GM12878 (cell line): ENCODE measurements around the gene RANBP9. TPM values are rescaled to one million over a fixed set of nuclear protein-coding genes. Genes with fewer than 3 reads are reported as not detected.

Source experiments
- BRCA1 ChIP-seq: IDR thresholded peaks from 2 replicates; pipeline ENCODE4 v1.6.1; 2011; ENCODE audit warnings: low read depth, low read length, improper control_type of control experiment
- CREM ChIP-seq: IDR thresholded peaks from 2 replicates; pipeline ENCODE4 v1.6.1; 2014; ENCODE audit warnings: antibody characterized with exemption, low read depth
- EZH2 ChIP-seq: IDR thresholded peaks from 2 replicates; pipeline ENCODE4 v1.6.1; 2012; ENCODE audit warnings: low read depth, mild to moderate bottlenecking, control low read depth, inconsistent platforms, low read length, borderline replicate concordance; ENCODE audit not compliant: control insufficient read depth
- MEF2A ChIP-seq: IDR thresholded peaks from 2 replicates; pipeline ENCODE4 v1.6.1; 2011; ENCODE audit warnings: low read depth, mild to moderate bottlenecking, low read length, moderate library complexity; ENCODE audit not compliant: insufficient read depth
- NR2F1 ChIP-seq: fragments of 450-650 bp; conservative IDR thresholded peaks from 2 replicates; pipeline ENCODE4 v1.6.1; 2017; ENCODE audit warnings: mild to moderate bottlenecking
- PAX8 ChIP-seq: fragments of 450-650 bp; IDR thresholded peaks from 2 replicates; pipeline ENCODE4 v1.6.1; 2017; ENCODE audit warnings: mild to moderate bottlenecking, moderate library complexity
- RAD51 ChIP-seq: fragments of 450-650 bp; IDR thresholded peaks from 2 replicates; pipeline ENCODE4 v1.6.1; 2016; ENCODE audit warnings: moderate library complexity, mild to moderate bottlenecking, inconsistent platforms
- SIN3A ChIP-seq: IDR thresholded peaks from 2 replicates; pipeline ENCODE4 v1.6.1; 2012; ENCODE audit warnings: low read depth, low read length, improper control_type of control experiment
- SREBF2 ChIP-seq: IDR thresholded peaks from 2 replicates; pipeline ENCODE4 v1.6.1; 2012; ENCODE audit warnings: mild to moderate bottlenecking, low read length
- TCF12 ChIP-seq: IDR thresholded peaks from 2 replicates; pipeline ENCODE4 v1.6.1; 2011; ENCODE audit warnings: low read depth, mild to moderate bottlenecking, low read length
- TCF3 ChIP-seq: IDR thresholded peaks from 2 replicates; pipeline ENCODE4 v1.6.1; 2012; ENCODE audit warnings: low read depth, mild to moderate bottlenecking, low read length, borderline replicate concordance; ENCODE audit not compliant: insufficient read depth
- ZNF592 ChIP-seq: fragments of 450-650 bp; IDR thresholded peaks from 2 replicates; pipeline ENCODE4 v1.6.1; 2017; ENCODE audit warnings: mild to moderate bottlenecking, moderate library complexity
- polyA plus RNA-seq, 11 experiments: library from polyadenylated mRNA; depleted of rRNA in 4 of 11; unstranded in 6 of 11; stranded (reverse) in 5 of 11; fragments of >200 nt; fragmentation: Nextera tagmentation in 4 of 11; fragmentation: Illumina TruSeq in 1 of 11; extraction: Ambion mirVana in 4 of 11; extraction: Trizol in 1 of 11; gene quantifications; 1 replicate in 1 of 11; 2 replicates in 10 of 11; pipeline versions ENCODE4 v1.2.1 to v1.2.3, GENCODE V29; 2011 to 2016; ENCODE audit warnings: inconsistent platforms in 2 of 11, missing spikeins in 2 of 11, low read depth in 1 of 11
- total RNA-seq, 4 experiments: library from RNA; depleted of rRNA in 3 of 4; stranded (reverse); fragments of >200 nt in 3 of 4; fragmentation: Illumina TruSeq in 1 of 4; extraction: Trizol in 1 of 4; gene quantifications; 2 replicates each; pipeline versions ENCODE4 v1.2.1 to v1.2.3, GENCODE V29; 2013 to 2021
- TF ChIP-seq, protein P1 (sequence below), 3 experiments: IDR thresholded peaks in 2 of 3; conservative IDR thresholded peaks in 1 of 3; 2 replicates each; pipeline ENCODE4 v1.5.1; 2011; ENCODE audit warnings: low read depth in 3 of 3, low read length in 3 of 3, mild to moderate bottlenecking in 3 of 3, control low read depth in 2 of 3, moderate library complexity in 2 of 3, inconsistent platforms in 1 of 3, mixed read lengths in 1 of 3; ENCODE audit not compliant: control insufficient read depth in 2 of 3, insufficient read depth in 1 of 3; ENCODE audit errors: extremely low read depth in 1 of 3
- TF ChIP-seq, protein P2 (sequence below): fragments of 450-650 bp; IDR thresholded peaks from 2 replicates; pipeline ENCODE4 v1.6.1; 2017; ENCODE audit warnings: mild to moderate bottlenecking, moderate library complexity

Gene RANBP9
- total and polyA plus RNA-seq, 10 of the 15 experiments (the other 5 are each of a cell fraction or from before 2014, with no cell fraction given): 3.7 to 43.1 (median 16.2) TPM

DNA sequence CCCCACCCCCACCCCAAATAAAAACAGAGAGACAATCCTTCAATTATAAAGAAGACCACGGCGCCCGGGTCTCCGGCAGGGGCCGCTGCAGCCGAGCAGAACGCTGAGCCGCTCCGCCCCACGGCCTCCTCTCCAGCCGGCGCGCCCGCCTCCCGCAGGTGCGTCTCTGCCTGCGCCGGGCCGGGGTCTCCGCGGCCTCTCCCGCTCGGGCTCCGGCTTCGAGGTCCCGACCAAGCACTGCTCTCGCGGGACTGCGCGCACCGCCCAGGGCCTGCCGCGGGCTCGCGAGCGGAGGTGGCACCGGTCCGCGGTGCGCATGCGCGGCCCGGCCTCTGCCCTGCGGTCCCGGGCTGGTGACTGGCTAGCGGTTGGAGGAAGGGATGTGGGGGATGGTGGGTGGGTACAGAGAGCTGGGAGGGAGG lies 137.5 kb downstream of the RANBP9 start (continued):
- TF ChIP-seq ZNF592: peak; percentile 65; the same call in 1 of the 2 replicates
- TF ChIP-seq TCF12: peak; percentile 52; the same call in 1 of the 2 replicates
- TF ChIP-seq TCF3: peak; percentile 41; the same call in 1 of the 2 replicates
- no peak for TF ChIP-seq PAX8
- TF ChIP-seq BRCA1: peak; percentile 78
- no peak for TF ChIP-seq NR2F1
- TF ChIP-seq RAD51: no peak
- TF ChIP-seq CREM: 0 out of 2 replicates have a peak, but pooled peaks have one; percentile 36
- TF ChIP-seq EZH2: no peak
- TF ChIP-seq MEF2A: no peak
- peak; percentile 20; the same call in 1 of the 2 replicates for TF ChIP-seq SIN3A
- TF ChIP-seq, protein P1, sequence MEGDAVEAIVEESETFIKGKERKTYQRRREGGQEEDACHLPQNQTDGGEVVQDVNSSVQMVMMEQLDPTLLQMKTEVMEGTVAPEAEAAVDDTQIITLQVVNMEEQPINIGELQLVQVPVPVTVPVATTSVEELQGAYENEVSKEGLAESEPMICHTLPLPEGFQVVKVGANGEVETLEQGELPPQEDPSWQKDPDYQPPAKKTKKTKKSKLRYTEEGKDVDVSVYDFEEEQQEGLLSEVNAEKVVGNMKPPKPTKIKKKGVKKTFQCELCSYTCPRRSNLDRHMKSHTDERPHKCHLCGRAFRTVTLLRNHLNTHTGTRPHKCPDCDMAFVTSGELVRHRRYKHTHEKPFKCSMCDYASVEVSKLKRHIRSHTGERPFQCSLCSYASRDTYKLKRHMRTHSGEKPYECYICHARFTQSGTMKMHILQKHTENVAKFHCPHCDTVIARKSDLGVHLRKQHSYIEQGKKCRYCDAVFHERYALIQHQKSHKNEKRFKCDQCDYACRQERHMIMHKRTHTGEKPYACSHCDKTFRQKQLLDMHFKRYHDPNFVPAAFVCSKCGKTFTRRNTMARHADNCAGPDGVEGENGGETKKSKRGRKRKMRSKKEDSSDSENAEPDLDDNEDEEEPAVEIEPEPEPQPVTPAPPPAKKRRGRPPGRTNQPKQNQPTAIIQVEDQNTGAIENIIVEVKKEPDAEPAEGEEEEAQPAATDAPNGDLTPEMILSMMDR (IDR thresholded peaks at IDR 0.05 in 2 of 3, conservative IDR thresholded peaks at IDR 0.05 in 1 of 3; ENCODE audit: control insufficient read depth in 2 of 3, extremely low read depth in 1 of 3, insufficient read depth in 1 of 3, low read depth in 3 of 3, low read length in 3 of 3): peak; percentile 41 to 63 (median 50); a peak in 4 of 6 replicates
- TF ChIP-seq SREBF2: no peak
- TF ChIP-seq, protein P2, sequence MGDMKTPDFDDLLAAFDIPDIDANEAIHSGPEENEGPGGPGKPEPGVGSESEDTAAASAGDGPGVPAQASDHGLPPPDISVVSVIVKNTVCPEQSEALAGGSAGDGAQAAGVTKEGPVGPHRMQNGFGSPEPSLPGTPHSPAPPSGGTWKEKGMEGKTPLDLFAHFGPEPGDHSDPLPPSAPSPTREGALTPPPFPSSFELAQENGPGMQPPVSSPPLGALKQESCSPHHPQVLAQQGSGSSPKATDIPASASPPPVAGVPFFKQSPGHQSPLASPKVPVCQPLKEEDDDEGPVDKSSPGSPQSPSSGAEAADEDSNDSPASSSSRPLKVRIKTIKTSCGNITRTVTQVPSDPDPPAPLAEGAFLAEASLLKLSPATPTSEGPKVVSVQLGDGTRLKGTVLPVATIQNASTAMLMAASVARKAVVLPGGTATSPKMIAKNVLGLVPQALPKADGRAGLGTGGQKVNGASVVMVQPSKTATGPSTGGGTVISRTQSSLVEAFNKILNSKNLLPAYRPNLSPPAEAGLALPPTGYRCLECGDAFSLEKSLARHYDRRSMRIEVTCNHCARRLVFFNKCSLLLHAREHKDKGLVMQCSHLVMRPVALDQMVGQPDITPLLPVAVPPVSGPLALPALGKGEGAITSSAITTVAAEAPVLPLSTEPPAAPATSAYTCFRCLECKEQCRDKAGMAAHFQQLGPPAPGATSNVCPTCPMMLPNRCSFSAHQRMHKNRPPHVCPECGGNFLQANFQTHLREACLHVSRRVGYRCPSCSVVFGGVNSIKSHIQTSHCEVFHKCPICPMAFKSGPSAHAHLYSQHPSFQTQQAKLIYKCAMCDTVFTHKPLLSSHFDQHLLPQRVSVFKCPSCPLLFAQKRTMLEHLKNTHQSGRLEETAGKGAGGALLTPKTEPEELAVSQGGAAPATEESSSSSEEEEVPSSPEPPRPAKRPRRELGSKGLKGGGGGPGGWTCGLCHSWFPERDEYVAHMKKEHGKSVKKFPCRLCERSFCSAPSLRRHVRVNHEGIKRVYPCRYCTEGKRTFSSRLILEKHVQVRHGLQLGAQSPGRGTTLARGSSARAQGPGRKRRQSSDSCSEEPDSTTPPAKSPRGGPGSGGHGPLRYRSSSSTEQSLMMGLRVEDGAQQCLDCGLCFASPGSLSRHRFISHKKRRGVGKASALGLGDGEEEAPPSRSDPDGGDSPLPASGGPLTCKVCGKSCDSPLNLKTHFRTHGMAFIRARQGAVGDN: peak; percentile 78
